ENCODE results near the gene DOCK10. TPM values are rescaled to one million over a fixed set of nuclear protein-coding genes. Genes with fewer than 3 reads are reported as not detected.

Gene DOCK10
- polyA plus RNA-seq, 3 donors = 8.5 to 10.7 (median 10.6) TPM

DNA sequence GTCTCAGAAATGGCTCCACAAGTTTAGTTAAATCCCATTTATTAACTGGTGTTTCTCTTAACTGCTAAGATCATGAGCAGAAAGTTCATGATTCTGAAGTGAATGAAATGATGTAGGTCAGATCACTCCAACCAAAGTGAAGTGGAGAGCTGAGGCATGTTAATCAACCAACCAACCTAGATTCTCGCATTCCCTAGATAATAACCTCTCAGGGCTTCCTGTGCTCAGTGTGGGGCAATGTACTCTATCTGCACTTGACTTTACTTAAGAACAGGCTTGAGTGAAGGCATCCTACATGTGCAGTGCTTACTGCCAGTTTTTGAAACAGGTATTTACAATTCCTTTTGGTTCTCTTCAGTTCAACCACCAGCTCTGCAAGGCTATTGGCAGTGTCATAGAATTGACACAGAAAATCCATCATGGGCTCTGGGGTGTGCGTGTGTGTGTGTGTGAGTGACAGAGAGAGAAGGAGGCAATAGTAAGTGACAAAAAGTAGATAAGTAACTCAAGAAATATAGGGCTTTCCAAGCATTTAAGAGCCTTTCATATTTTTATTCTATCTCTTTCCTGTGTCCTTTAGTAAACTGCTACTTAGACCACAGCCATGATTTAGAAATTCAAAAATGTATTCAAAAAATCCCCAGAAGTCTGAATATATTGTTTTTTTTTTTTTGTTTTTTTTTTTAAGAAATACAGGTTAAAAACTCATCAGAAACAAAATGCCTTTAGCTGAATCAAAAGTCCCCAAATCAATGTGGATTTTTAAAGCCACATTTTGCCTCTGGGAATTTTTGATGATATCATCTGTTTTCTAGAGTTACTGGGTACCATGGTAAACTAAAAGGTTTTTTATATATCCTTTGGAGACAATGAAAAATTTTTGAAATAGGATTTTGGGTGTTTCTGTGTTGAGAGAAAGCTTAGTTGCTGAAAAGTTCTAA, 28.6 kb downstream of the DOCK10 start:
- DNase-seq = no peak

GRCh38 chr2:225011585-225011984, 30.7 kb downstream of the DOCK10 start:
- DNase-seq = no peak

DNA sequence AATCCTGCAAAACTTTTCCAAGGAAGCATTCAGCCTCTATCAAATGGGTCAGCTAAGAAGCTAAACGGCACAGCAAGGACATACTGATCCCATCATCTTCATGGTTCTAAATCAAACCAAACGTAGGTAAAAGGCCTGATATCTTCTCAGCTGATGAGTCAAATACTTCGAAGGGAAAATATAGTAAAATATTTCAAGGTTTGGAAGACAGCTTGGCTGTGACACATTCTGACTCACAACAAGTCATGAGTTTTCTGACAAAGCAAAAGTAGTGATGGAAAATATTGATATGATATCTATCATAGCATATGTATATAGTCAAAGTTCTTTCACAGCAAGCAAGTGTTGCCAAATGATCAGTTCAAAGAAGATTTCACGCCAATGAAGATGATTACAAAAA, 31.5 kb downstream of the DOCK10 start:
- no peak for DNase-seq

- DNase-seq = peak; percentile 19
Measured at GRCh38 chr2:225009768-225010167, 32.5 kb downstream of the DOCK10 start.

- no peak for DNase-seq
Measured at GRCh38 chr2:225008935-225009334, 33.3 kb downstream of the DOCK10 start.

GRCh38 chr2:225008179-225008856, 34.0 kb downstream of the DOCK10 start:
- DNase-seq = no peak

DNA sequence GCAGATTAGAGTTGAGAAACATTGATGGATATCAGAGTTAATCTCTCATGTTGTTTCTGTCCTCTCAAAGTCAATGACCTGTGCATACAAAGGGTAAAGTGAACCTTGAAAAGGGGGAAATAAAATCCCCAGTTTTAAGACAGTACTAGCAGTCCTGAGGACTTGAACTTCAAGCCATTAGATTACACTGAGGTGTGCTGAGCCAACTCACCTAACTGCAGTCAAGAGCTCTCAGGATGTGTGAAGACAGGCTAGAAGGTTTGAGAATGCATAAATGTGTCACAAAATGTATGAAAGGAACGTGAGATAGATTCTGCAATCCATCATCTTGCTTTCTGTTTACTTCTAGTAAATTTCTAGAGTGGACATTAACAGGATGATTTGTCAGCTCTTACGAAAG, 35.5 kb downstream of the DOCK10 start:
- no peak for DNase-seq

DNA sequence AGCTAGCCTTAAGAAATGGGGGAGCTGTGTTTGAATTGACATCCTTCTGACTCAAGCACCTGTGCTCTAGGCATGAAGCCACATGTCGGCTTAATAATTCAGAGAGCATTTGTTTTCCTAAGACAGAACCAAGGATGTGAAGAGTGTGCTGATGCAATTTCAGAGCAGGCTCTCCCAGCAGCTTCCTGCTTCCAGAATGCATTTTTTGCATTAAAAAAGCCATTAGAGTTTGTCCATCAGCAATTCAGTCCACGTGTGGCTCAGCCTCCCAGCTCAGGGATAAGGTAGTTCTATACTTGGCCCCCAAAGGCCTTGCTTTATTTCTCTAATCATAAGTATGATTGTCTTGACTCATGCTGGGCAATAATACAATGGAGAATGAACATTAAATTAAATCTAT, 37.7 kb downstream of the DOCK10 start:
- DNase-seq = no peak

DNA sequence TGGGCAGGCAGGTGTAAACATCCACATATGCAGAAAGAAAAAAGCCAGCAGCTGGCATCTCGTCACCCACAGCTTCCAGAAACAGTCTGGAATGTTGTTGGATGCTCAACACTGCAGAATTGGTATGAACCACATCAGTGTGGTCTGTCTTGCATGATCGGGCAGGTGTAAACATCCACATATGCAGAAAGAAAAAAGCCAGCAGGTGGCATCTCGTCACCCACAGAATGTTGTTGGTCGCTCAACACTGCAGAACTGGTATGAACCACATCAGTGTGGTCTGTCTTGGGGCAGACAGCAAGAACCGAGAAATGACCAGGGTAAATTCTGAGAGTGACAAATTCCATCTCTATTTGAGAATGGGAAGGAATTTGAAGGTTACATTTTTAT, 39.6 kb downstream of the DOCK10 start:
- no peak for DNase-seq

DNA sequence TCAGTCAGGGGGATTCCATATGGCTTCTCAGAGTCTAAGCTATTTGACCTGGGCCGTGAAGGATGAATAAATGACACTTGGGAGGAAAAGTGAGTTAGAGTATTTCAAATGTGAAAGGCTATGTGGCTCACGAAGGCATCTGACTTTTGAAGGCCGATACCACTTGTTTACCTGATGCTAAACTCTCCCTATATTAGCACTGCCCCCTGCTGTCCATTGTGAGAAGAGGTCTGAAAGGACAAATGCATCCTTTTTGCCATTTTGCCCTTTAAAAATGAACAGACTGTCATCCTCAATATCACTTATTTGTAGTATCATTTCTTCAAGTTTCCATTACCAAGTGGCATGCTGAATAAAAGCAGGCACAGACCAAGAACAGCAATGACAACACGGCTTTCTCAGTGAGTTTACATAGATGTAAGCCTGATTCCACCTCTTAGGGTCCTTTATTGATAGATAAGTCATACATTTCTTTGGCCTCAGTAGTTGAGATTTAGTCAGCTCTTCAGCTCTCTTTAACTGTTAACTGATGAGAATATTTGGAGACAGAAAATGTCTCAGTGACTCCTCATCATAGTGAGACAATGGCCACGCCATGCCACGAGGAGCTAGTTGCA, 40.1 kb downstream of the DOCK10 start:
- no peak for DNase-seq

DNA sequence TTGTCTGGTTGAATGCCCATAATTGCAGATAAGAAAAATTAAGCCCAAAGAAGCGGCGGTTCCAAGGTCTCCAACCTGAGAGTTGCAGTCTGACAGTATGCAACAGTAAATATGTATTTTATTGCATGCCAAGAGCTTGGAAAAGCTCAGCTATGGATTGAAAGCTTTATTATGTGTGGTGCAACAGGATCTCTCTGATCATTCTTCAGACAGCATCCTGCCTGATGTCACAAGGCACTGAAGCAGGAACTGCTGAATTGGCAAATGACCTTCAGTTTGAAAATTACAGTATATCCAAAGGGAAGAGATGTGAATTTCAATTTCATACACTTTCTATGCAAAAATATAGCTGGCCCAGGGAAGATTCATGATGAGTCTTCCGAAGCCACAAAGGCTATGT, 42.5 kb downstream of the DOCK10 start:
- DNase-seq = no peak

DNA sequence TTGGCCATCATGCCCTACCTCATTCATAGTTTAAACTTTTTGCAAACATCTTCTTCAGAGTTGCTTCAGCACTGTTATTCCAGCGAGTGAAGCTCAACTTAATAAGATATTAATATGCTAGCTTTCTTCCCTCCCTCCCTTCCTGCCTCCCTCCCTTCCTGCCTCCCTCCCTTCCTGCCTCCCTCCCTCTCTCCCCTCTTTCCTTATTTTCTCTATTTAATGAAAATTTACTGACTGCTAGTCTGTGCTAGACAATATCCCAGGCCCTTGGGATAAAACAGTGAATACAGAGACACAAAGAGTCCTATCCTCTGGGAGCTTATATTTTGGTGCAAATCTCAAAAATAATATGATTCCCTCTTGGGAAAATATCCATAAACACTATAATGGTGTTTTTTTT, 42.9 kb downstream of the DOCK10 start:
- no peak for DNase-seq

GRCh38 chr2:224997802-224998201, 44.5 kb downstream of the DOCK10 start:
- DNase-seq = no peak

DNA sequence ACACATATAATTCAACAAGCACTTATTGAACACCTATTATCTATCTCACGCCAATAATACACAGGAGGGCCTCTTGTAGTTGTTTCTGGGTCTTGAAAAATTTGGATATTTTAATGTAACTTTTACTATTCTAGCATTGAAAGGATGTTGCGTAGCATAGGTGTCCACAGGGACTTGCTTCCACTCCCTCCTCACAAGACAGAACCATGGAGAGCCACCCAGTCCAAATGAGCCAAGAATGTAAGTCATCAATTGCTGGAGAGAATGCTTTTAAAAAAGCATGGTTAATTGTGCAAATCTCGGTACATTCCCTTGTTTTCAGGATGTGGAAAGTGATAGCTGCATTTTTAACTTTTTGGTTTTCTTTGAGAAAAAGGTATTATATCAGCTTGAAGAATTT, 46.8 kb downstream of the DOCK10 start:
- DNase-seq = no peak

DNA sequence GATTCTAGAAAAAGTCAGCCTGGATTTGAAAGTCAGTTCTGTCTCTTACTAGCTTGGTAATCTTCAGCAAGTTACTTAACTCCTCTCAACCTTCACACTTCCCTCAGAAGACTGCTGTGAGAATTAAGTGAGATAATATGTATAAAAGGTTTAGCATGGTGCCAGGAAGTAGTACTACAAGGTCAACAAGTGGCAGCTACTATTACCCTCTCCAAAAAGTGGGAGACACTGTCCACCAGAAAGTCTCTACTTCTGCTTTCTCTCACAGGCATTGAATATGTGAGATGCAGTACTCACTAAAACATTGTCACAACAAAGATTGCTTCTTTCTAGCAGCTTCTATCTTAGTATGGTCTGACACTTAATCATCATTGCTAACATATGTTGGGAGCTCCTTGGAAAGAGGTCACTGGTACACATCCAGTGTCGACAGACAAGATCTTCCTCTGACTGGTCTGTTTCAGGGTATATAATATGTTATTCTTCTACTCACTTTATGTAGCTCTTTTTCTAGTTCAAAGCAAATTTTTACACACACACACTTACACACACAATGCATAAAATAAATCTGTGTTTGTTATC, 47.9 kb downstream of the DOCK10 start:
- no peak for DNase-seq

GRCh38 chr2:224990710-224991109, 51.6 kb downstream of the DOCK10 start:
- no peak for DNase-seq

- no peak for DNase-seq
Measured at GRCh38 chr2:224987733-224988132, 54.5 kb downstream of the DOCK10 start.

DNA sequence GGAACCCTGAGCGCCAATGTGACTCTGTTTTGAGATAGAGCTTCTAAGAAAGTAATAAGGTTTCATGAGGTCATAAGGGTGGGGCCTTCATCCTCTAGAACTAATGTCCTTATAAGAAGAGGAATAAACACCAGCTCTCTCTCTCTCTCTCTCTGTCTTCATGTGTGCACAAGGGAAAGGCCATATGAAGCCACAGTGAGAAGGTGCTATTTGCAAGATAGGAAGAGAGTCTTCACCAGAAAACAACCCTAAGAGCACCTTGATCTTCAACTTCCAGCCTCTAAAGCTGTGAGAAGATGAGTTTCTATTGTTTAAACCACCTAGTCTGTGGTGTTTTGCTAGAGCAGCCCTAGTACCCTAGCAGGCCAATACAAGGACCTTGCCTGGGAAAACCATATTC, 55.8 kb downstream of the DOCK10 start:
- DNase-seq = no peak

- DNase-seq = no peak
Measured at GRCh38 chr2:224984637-224985036, 57.6 kb downstream of the DOCK10 start.

GRCh38 chr2:224983712-224984554, 58.3 kb downstream of the DOCK10 start:
- no peak for DNase-seq

- DNase-seq = peak; percentile 41
Measured at GRCh38 chr2:224982910-224983711, 59.2 kb downstream of the DOCK10 start.
